ENCODE data around the gene LMO7. TPM values are rescaled to one million over a fixed set of nuclear protein-coding genes. Genes with fewer than 3 reads are reported as not detected.
"Not testable (repeated sequence)": the region's sequence is repeated elsewhere in the genome, so short reads cannot be mapped to it uniquely, and the experiment has no call there.

Gene LMO7
- total RNA-seq, 1 donor from 2014 or later = 132 TPM

DNA sequence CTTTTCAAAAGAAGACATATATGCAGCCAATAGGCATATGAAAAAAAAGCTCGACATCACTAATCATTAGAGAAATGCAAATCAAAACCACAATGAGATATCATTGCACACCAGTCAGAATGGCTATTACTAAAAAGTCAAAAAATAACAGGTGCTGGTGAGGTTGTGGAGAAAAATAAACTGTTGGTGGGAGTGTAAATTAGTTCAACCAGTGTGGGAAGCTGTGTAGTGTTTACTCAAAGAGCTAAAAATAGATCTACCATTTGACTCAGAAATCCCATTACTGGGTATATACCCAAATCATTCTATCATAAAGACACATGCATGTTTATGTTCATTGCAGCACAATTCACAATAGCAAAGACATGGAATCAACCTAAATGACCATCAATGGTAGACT, 106.9 kb downstream of the LMO7 start:
- not testable (repeated sequence) for DNase-seq

DNA sequence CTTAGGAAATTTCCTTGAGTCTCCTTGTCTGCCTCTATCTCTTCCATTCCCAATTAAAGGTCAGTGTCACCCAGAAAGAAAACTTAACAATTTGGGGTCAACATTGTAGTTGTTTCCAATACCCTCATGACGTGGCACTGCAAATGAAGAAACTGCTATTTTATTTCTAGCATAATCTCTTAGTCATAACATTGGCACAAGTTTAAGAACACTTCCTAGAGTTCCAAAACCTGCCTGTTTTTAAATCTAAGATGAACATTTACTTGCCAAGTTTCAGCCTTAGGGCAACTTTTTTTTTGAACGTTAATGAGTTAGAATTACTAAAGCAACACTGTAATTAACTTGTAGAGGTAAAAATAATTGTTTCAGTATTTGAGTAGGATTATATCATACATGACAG, 108.0 kb downstream of the LMO7 start:
- no peak for DNase-seq

GRCh38 chr13:75745387-75745786, 109.3 kb downstream of the LMO7 start:
- DNase-seq = no peak

DNA sequence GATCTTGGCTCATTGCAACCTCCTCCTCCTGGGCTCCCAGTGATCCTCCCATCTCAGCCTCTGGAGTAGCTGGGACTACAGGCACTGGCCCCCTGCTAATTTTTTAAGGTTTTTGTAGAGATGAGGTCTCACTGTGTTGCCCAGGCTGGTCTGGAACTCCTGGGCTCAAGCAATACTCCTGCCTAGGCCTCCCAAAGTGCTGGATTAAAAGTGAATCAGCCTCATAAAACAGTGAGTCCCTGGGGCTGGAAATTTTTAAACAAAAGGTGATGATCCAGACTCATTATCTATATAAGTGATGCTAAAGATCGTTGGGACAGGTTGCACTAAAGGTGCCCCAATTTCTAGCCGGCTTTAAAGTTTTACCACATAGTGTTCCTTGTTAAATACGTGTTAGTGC, 112.7 kb downstream of the LMO7 start:
- no peak for DNase-seq

DNA sequence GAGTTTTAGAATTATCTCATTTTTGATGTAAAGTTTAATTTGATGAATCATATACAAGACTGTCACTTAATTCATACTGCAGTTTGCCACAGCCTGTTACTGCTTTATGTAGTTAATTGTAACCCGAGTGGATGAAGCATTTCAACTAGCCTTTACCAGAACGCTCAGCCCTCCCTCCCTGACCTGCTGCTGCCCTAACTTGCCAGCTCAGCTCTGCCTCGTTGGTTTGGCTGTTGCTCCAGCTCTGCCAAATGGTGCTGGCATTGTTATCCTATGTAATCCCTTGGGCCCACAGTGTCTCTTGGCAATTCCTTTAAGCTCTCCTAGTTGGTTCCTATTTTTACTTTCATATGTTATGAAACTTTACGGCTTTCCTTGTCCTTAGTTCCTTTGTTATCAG, 113.3 kb downstream of the LMO7 start:
- DNase-seq = no peak

DNA sequence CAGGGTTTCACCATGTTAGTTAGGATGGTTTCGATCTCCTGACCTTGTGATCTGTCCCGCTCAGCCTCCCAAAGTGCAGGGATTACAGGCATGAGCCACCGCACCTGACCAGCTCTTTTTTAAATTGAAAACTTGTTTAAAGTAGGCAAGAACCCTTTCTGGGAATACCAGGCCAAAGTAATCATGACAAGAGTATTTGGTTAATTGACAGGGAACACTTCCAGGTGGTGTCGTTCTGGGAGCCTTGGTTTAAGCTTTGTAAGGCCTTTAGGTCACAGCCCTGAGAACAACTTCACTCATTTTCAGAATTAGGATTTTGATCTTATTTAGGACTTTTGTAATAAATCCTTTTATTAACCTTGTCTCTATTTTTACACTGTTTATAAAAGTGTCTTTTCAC, 115.2 kb downstream of the LMO7 start:
- no peak for DNase-seq

DNA sequence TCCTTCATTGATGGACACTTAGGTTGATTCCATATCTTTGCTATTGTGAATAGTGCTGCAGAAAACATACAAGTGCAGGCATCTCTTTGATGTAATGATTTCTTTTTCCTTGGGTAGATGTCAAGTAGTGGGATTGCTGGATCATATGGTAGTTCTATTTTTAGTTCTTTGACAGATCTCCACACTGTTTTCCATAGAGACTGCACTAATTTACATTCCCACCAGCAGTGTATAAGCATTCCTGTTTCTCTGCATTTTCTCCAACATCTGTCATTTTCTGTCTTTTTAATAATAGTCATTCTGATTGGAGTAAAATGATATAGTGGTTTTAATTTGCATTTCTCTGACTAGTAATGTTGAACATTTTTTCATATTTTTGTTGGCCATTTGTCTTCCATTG, 116.7 kb downstream of the LMO7 start:
- DNase-seq = no peak

- DNase-seq = no peak
Measured at GRCh38 chr13:75754936-75755335, 118.8 kb downstream of the LMO7 start.

GRCh38 chr13:75757336-75757735, 121.2 kb downstream of the LMO7 start:
- DNase-seq = no peak

DNA sequence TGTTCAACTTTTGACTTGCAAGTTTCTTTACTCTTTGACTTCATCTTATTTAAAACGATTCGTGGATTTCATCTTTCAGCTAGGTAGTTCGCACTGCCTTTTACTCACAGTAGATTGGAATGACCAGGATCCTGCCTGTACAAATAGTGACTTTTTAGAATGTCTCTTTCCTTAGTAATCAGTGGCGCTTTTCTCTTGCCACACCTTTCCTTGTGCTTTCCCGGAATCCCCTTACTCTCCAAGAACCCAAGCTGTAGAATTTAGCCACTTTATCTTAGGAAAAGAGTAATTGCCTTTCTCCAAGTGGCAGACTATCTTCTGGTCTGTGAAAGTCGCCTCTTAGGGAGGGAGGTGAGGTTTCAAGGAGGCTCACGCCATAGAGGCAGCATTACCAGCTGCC, 123.4 kb downstream of the LMO7 start:
- DNase-seq = no peak

GRCh38 chr13:75760131-75761021, 124.2 kb downstream of the LMO7 start:
- DNase-seq = no peak

GRCh38 chr13:75761369-75761768, 125.2 kb downstream of the LMO7 start:
- no peak for DNase-seq

GRCh38 chr13:75762076-75762937, 126.2 kb downstream of the LMO7 start:
- no peak for DNase-seq

GRCh38 chr13:75762955-75763354, 126.8 kb downstream of the LMO7 start:
- DNase-seq = no peak

GRCh38 chr13:75763512-75763911, 127.4 kb downstream of the LMO7 start:
- DNase-seq = no peak

DNA sequence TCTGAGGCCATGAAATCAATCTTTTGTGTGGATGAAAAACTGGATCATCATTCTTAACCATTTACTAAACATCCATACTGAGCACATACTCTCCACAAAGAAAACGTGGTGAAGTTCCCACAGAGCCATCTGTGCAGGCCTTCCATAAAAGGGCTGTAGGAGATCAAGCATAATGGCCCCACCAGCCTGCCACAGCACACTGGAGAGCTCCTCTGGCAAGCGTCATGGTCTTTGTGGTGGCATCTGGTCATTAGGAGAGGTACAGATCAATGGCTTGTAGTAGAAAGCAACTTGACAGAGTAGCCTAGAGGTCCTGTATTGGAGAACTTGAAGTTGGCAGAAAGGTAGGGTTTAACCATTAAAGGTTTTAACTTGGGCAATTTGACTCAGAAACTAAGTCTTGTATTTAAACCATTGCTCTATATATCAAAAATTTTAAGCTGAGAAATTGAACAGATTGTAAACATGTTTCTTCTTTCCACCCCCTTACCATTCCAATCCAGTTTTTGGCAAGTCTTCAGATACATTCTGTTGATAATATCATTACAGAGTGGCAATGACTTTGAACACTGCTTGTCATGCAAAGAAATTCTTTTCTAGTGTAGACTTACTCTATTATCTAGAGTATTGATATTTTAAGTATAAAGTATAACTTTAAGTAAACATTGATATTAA, 128.3 kb downstream of the LMO7 start:
- no peak for DNase-seq

DNA sequence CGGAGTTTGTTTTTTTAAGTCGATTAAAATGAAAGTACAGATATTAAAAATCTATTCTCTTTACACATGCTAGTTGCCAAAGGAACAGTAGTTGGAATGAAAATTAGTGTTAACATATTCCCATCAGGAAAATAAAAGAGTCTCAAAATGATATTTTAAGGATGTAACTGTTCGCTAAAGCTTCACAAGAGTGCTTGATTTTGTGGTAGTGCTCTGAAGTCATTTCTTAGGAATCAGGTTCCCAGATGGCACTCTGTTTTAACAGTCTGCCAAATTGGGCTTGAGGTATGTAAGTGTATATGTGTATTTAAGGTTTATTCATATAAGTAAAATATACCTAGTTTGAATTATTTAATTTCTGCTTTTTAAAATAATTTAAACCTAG, 128.8 kb downstream of the LMO7 start:
- no peak for DNase-seq

DNA sequence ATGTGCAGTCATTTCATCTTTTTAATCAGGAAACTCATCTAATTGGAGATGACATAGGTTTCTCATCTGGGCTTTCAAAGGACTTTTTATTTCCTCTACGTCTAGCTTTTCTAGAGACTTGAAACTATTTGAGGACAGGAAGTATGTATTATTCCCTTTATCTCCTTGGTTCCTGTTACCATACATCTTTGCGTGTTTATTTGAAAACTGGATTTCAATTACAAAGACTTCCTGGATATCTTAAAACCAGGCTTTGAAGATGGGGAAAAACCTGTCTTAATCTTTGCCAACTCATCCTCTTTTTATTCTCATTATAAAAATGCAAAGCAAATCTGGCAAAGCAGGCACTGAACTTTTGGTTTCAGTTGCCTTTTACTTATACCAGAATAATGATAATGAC, 130.5 kb downstream of the LMO7 start:
- no peak for DNase-seq

DNA sequence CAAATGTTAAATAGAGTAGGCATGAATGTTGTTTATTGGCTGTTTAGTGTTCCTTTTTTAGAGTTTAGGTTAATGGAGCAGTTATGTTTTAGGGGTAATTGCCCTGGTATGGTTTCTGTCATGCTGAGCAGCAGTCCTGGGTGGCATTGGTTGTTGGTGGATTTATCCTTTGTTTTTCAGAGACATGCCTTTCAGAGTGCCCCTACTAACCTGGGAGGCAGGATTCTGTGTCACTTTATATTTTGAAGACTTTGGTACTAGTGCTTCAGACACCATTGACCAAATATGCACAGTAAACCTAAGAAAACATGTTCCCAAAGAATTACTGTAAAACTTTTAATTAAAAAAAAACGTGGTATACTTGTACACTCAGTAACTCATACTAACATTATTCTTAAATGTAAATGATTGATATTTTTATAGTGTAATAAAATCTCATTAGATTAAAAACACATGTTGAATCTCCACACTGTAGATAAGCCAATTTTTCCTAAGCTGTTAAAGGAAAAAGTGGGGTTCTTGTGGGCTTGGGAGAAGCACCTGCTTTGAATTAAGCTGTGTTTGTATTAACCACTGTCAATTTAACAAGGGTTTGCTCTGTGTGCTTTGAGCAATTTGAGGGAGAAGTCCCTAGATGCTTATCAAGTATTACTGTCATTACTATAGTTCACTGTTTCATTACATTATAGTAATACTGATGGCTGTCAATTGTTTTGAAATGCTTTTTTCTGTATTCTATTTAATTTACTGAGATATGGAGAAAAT, 133.2 kb downstream of the LMO7 start:
- no peak for DNase-seq

- no peak for DNase-seq
Measured at GRCh38 chr13:75770164-75770563, 134.0 kb downstream of the LMO7 start.

DNA sequence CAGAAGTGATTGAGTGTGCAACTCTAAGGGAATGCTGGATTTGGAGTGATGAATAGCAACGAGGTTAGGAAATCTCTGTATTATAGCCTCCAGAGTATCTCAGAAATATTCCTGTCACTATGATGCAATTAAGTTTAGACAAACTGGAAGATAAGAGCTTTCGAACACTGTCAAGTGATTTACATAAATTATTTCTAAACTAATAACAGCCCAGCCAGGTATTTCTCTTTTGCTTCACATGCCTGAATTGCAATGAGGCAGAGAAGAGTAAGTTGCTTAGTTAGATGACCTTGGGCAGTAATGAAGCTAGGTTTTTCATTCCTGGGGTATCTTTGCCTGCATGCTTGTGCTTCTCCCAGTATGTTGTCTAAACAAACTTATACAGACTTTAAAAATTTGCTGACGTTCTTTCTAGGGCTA, 134.5 kb downstream of the LMO7 start:
- no peak for DNase-seq

- DNase-seq = no peak
Measured at GRCh38 chr13:75771226-75771625, 135.1 kb downstream of the LMO7 start.
